Panc1 (cell line): Measurements from ENCODE around the gene C19orf25. TPM values are rescaled to one million over a fixed set of nuclear protein-coding genes. Genes with fewer than 3 reads are reported as not detected.

ENCODE experiments used
- ATAC-seq: fragments of 200-7000 bp; cut with Tn5 transposase; 2 replicates; pipeline ENCODE4 v1.9.1; 2020; ENCODE audit warnings: mild to moderate bottlenecking, moderate library complexity
- BruUV-seq: library from RNA; stranded (reverse); fragments of 400-500 nt; replicated peaks from 2 replicates; lab custom pipeline; 2021; lab: Mats Ljungman, UMichigan
- CTCF ChIA-PET: fragments of 300-600 bp; sonication (Branson Sonifier 250); formaldehyde crosslinking; loops from one replicate; lab custom pipeline; 2022; ENCODE audit warnings: antibody characterized with exemption; lab: Charles Lee
- POLR2A ChIA-PET: fragments of 300-600 bp; sonication (Branson Sonifier 250); formaldehyde crosslinking; loops from one replicate; lab custom pipeline; 2022; ENCODE audit warnings: antibody characterized with exemption; lab: Charles Lee
- DNase-seq: peaks from one replicate; pipeline ENCODE4 v3.0.0-alpha.2; 2010; ENCODE audit warnings: low read depth, low spot score
- H3K27ac ChIP-seq: 2 replicates; pipeline ENCODE4 v1.5.1; 2011; ENCODE audit warnings: mild to moderate bottlenecking, low read length, inconsistent platforms
- H3K27me3 ChIP-seq: fragments of 200-500 bp; sonication (Bioruptor generic); 2 replicates; pipeline ENCODE4 v1.6.0; 2014; ENCODE audit warnings: low read length, inconsistent platforms; ENCODE audit not compliant: control insufficient read depth, insufficient read depth
- H3K36me3 ChIP-seq: fragments of 200-500 bp; sonication (Bioruptor generic); 2 replicates; pipeline ENCODE4 v1.5.1; 2014; ENCODE audit warnings: inconsistent platforms, mild to moderate bottlenecking, low read length, moderate library complexity; ENCODE audit not compliant: control insufficient read depth, insufficient read depth
- H3K4me1 ChIP-seq: 2 replicates; pipeline ENCODE4 v1.5.1; 2011; ENCODE audit warnings: inconsistent platforms, mild to moderate bottlenecking, low read length, moderate library complexity; ENCODE audit not compliant: control insufficient read depth, insufficient read depth
- H3K4me3 ChIP-seq, 2 experiments: 2 replicates each; pipeline ENCODE4 v1.5.1; 2011 to 2012; ENCODE audit warnings: low read depth in 2 of 2, low read length in 2 of 2, mild to moderate bottlenecking in 2 of 2, inconsistent platforms in 1 of 2, moderate library complexity in 1 of 2
- H3K9me3 ChIP-seq: fragments of 200-500 bp; sonication (Bioruptor generic); 2 replicates; pipeline ENCODE4 v1.5.1; 2014; ENCODE audit warnings: low read depth, mild to moderate bottlenecking, inconsistent platforms, low read length, moderate library complexity; ENCODE audit not compliant: control insufficient read depth, insufficient read depth
- CTCF ChIP-seq: fragments of 450-650 bp; IDR thresholded peaks from 2 replicates; pipeline ENCODE4 v1.5.1; 2017; ENCODE audit warnings: mild to moderate bottlenecking
- POLR2AphosphoS5 ChIP-seq: IDR thresholded peaks from 2 replicates; pipeline ENCODE4 v1.6.1; 2012; ENCODE audit warnings: mild to moderate bottlenecking, low read depth, low read length, moderate library complexity
- REST ChIP-seq, 2 experiments: IDR thresholded peaks; 2 replicates each; pipeline ENCODE4 v1.6.1; 2011 to 2012; ENCODE audit warnings: low read depth in 2 of 2, control low read depth in 1 of 2, low read length in 1 of 2, mild to moderate bottlenecking in 1 of 2, moderate library complexity in 1 of 2; ENCODE audit not compliant: insufficient read depth in 1 of 2
- SIN3A ChIP-seq: IDR thresholded peaks from 2 replicates; pipeline ENCODE4 v1.6.1; 2012; ENCODE audit warnings: low read depth, mild to moderate bottlenecking, low read length, moderate library complexity, borderline replicate concordance; ENCODE audit not compliant: insufficient read depth
- TCF7L2 ChIP-seq: IDR thresholded peaks from 2 replicates; pipeline ENCODE4 v1.6.1; 2011; ENCODE audit warnings: mild to moderate bottlenecking, low read depth, low read length, inconsistent platforms
- in situ Hi-C: cut with HindIII; loops from 2 replicates; pipeline ENCODE4 v1.10.0; 2016; ENCODE audit warnings: low sequenced_read_pairs, low pct_unique_long_range_greater_than_20kb
- intact Hi-C: fragments of 100-400 bp; cut with micrococcal nuclease; formaldehyde crosslinking; loops from one replicate; pipeline ENCODE4 v1.10.0; 2022; ENCODE audit not compliant: unreplicated experiment
- total RNA-seq: library from RNA; stranded (reverse); gene quantifications from one replicate; pipeline ENCODE4 v1.2.1, GENCODE V29; 2021; ENCODE audit not compliant: unreplicated experiment

Gene C19orf25
- total RNA-seq, 1 experiment from 2014 or later: 34.7 TPM

- no peak for ATAC-seq
- Histone ChIP-seq H3K4me1 (no peaks in the 10 kb centered on the region), H3K4me3 (no peak overlapping the region), H3K9me3 (no peaks in the 10 kb centered on the region), H3K27me3 (no peaks in the 10 kb centered on the region), H3K36me3 (no peaks in the 10 kb centered on the region; the same call in none of the 2 replicates), H3K27ac (no peak overlapping the region)
- BruUV-seq: no TSS peak
- no peak for DNase-seq
- intact Hi-C loops: no loop called here
- CTCF ChIA-PET: no interaction called here
- TF ChIP-seq POLR2AphosphoS5 (no peak), TCF7L2 (no peak), CTCF (no peak), SIN3A (no peak)
- POLR2A ChIA-PET: no interaction called here
- in situ Hi-C loops: no loop called here
Measured at GRCh38 chr19:1426736-1427135, 52.3 kb downstream of the C19orf25 start.

- BruUV-seq: no TSS peak
- TF ChIP-seq POLR2AphosphoS5 (no peak), SIN3A (no peak), CTCF (no peak), REST (IDR thresholded peaks at IDR 0.05; ENCODE audit: insufficient read depth in 1 of 2, low read depth in 2 of 2, low read length in 1 of 2) (no peak), TCF7L2 (no peak)
- intact Hi-C loops: no loop called here
- no peaks in the 10 kb centered on the region for H3K4me1 ChIP-seq
- no peak overlapping the region for H3K27ac ChIP-seq
- CTCF ChIA-PET: no interaction called here
- in situ Hi-C loops: no loop called here
- no peak overlapping the region for H3K4me3 ChIP-seq
- ATAC-seq: no peak
- no peaks in the 10 kb centered on the region for H3K27me3 ChIP-seq
- DNase-seq: no peak
- POLR2A ChIA-PET: no interaction called here
- no peaks in the 10 kb centered on the region; the same call in none of the 2 replicates for H3K36me3 ChIP-seq
- no peaks in the 10 kb centered on the region for H3K9me3 ChIP-seq
Measured at GRCh38 chr19:1425902-1426301, 53.1 kb downstream of the C19orf25 start.
